Measurements from ENCODE around the gene FOXC2.

- TF ChIP-seq POLR2AphosphoS5 (IDR thresholded peaks at IDR 0.05; ENCODE audit: low read depth, low read length) (no peak), POLR2A (IDR thresholded peaks at IDR 0.05; ENCODE audit: low read depth, low read length) (no peak)
Observed at GRCh38 chr16:86520317-86521210, 46.1 kb upstream of the FOXC2 start.
